ENCODE measurements around the gene CACNA1B. TPM values are rescaled to one million over a fixed set of nuclear protein-coding genes. Genes with fewer than 3 reads are reported as not detected.

CACNA1B gene
- total RNA-seq, 2 donors from 2014 or later = 0.26 to 0.99 TPM

GRCh38 chr9:137955586-137955985 is 78.0 kb downstream of the CACNA1B start:
- WGBS, 2 donors = 89 to 93% methylated on average over 8 to 13 of the region's 14 CpGs
- Histone ChIP-seq H3K27me3 (no peaks in the 10 kb centered on the region), H3K4me1 (no peaks in the 10 kb centered on the region), H3K9me3 (no peaks in the 10 kb centered on the region), H3K36me3 (replicated peaks in 1 of 2; ENCODE audit: insufficient read depth in 1 of 2, low read depth in 2 of 2) (no peaks in the 10 kb centered on the region), H3K27ac (no peak overlapping the region), H3K4me3 (no peak overlapping the region)
- ATAC-seq = no peak
- DNase-seq = no peak
- intact Hi-C loops (cut with DNase I) = no loop called here
- no peak for TF ChIP-seq POLR2A (IDR thresholded peaks at IDR 0.05)
- no peak for TF ChIP-seq CTCF (IDR thresholded peaks at IDR 0.05)

- TF ChIP-seq POLR2A (IDR thresholded peaks at IDR 0.05) (no peak), CTCF (IDR thresholded peaks at IDR 0.05) (no peak)
- H3K9me3 ChIP-seq = no peaks in the 10 kb centered on the region
- no peaks in the 10 kb centered on the region for H3K4me1 ChIP-seq
- no peaks in the 10 kb centered on the region for H3K36me3 ChIP-seq (replicated peaks in 1 of 2; ENCODE audit: insufficient read depth in 1 of 2, low read depth in 2 of 2)
- DNase-seq (no peak), ATAC-seq (no peak)
- H3K27ac ChIP-seq = no peak overlapping the region
- intact Hi-C loops (cut with DNase I) = no loop called here
- 69 to 77% methylated on average over 7 to 9 of the region's 9 CpGs for WGBS, 2 donors
- no peak overlapping the region for H3K4me3 ChIP-seq
- no peaks in the 10 kb centered on the region for H3K27me3 ChIP-seq
These were observed 78.5 kb downstream of the CACNA1B start for GRCh38 chr9:137956039-137956438.

DNA sequence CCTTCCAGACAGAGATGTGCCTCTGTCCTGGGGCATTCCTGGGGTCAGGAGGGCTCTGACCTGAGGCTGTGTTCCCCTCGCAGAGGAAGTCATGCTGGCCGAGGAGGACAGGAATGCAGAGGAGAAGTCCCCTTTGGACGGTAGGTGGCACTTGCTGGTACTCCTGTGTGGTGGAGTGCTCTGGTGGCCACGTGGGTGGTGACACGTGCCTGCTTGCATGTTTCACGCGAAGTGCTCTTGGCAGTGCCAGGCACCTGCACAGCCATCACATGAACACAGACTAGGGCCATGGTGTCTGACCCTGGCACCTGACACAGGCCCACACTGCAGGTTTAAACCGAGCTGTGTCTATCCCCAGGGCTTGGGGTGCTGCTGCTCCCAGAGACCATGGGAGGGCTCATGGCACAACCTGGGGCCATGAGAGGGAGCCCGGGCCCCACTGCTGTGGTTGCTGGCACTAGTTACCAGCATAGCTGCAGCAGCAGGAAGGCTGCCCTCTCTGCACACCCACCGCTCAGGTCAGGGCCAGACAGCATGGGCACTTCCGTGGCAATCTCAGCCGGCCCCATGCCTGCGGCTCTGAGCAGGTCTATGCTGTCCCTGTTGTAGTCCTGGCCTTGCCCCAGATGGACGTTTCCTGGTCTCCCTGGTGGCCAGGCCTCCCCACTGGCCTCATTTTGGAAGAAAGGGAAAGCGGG is 79.3 kb downstream of the CACNA1B start:
- intact Hi-C loops (cut with DNase I) = no loop called here
- TF ChIP-seq POLR2A (IDR thresholded peaks at IDR 0.05) = no peak
- TF ChIP-seq CTCF (IDR thresholded peaks at IDR 0.05) = no peak
- ATAC-seq (no peak), DNase-seq (no peak)
- H3K9me3 ChIP-seq = no peaks in the 10 kb centered on the region
- no peak overlapping the region for H3K4me3 ChIP-seq
- H3K4me1 ChIP-seq = no peaks in the 10 kb centered on the region
- H3K27ac ChIP-seq = no peak overlapping the region
- H3K36me3 ChIP-seq (replicated peaks in 1 of 2; ENCODE audit: insufficient read depth in 1 of 2, low read depth in 2 of 2) = no peaks in the 10 kb centered on the region
- no peaks in the 10 kb centered on the region for H3K27me3 ChIP-seq
- 61 to 73% methylated on average over 7 to 15 of the region's 15 CpGs for WGBS, 2 donors

DNA sequence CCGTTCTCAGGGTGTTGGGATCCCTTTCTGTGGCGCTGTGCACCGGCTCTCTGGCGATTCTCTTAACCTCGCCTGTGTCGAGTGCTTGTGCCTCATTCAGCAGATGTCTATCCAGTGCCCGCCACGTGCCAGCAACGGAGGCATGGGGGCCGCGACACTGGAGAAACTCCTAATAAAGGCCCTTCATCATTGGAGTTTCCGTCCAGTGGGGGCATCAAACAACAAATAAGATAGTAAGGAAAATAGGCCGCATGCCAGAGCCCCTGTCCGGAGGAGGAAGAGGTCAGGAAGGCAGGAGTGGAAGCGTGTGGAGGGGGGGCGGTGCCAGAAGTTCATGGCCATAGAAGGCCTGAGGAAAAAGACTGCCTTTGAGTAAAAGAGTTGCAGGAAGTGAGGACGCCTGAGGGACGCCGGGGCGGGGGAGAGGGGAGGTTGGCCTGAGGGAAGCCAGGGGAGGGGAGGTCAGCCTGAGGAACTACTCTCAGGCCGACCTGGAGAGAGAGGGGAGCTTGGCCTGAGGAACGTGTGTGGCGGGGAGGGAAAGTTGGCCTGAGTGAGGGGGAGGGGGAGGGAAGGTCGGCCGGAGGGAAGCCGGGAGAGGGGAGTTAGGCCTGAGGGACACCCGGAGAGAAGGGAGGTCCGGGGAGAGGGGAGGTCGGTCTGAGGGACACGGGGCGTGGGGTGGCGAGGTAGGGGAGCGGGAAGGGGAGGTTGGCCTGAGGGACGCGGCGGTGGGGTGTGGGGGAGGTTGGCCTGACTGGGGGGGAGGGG is 82.2 kb downstream of the CACNA1B start:
- TF ChIP-seq CTCF (IDR thresholded peaks at IDR 0.05) (no peak), POLR2A (IDR thresholded peaks at IDR 0.05) (no peak)
- intact Hi-C loops (cut with DNase I) = no loop called here
- no peaks in the 10 kb centered on the region for H3K36me3 ChIP-seq (replicated peaks in 1 of 2; ENCODE audit: insufficient read depth in 1 of 2, low read depth in 2 of 2)
- no peak overlapping the region for H3K27ac ChIP-seq
- 79 to 87% methylated on average over 36 of the region's 36 CpGs for WGBS, 2 donors
- no peak for DNase-seq
- H3K9me3 ChIP-seq = no peaks in the 10 kb centered on the region
- H3K4me1 ChIP-seq = no peaks in the 10 kb centered on the region
- no peaks in the 10 kb centered on the region for H3K27me3 ChIP-seq
- ATAC-seq = no peak
- H3K4me3 ChIP-seq = no peak overlapping the region
